ENCODE measurements around the gene UNC79.

GRCh38 chr14:93571275-93571674 lies 140.5 kb downstream of the UNC79 start:
- TF ChIP-seq POLR2AphosphoS5 (IDR thresholded peaks at IDR 0.05; ENCODE audit: low read depth) (no peak), CTCF (IDR thresholded peaks at IDR 0.05; ENCODE audit: insufficient read depth, low read length) (no peak), REST (IDR thresholded peaks at IDR 0.05; ENCODE audit: insufficient replicate concordance, low read depth) (no peak)
